Measurements from ENCODE around the gene HPCAL1.

GRCh38 chr2:10329880-10330699, 27.4 kb downstream of the HPCAL1 start:
- TF ChIP-seq YY1 (IDR thresholded peaks at IDR 0.05; ENCODE audit: low read depth) (no peak), EGR1 (IDR thresholded peaks at IDR 0.05) (no peak), MAX (IDR thresholded peaks at IDR 0.05) (no peak), CEBPB (IDR thresholded peaks at IDR 0.05) (no peak), TEAD4 (IDR thresholded peaks at IDR 0.05) (no peak), RAD21 (IDR thresholded peaks at IDR 0.05; ENCODE audit: low read depth) (no peak), TAF1 (IDR thresholded peaks at IDR 0.05; ENCODE audit: low read depth) (no peak)
